Measurements from ENCODE around the gene TTC31.
A peak's percentile ranks its signal among the peaks of the same experiment; 100 is the strongest.

Gene TTC31

DNA sequence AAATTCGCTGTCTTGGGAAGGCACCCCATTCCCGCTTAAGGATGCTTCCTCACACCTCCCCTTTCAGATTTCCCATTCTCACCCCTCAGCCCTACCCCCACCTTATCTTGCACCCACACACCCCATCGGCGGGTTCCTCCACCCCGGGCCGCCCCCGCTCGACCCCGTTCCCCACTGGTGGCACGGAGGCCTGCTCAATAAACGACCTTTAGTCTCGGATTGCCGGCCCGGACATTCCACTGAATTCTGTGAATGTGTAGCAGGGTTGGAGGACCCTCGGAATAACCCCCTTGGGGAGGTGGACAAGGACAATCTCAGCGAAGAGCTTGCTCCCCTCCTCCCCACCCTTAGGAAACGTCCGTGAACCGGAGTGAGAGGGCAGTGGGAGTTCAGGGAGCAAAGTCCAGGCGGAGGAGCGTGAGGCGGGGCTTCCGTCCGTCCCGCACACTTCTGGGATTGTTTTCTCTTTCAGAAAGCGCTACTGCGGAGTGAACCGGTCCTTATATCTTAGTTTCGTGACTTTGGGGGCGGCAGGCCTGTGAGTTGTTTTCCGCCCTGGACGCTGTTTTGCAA is 19.4 kb downstream of the TTC31 start:
- Histone ChIP-seq H3K36me3 (ENCODE audit: control insufficient read depth, low read length) (peaks cover 11% of the 10 kb centered on the region), H3F3A (ENCODE audit: control insufficient read depth, insufficient read depth) (no peaks in the 10 kb centered on the region), H3K9me3 (ENCODE audit: control insufficient read depth, insufficient read depth, low read length) (no peaks in the 10 kb centered on the region), H3K79me2 (ENCODE audit: control insufficient read depth, low read length) (peaks cover 13% of the 10 kb centered on the region), H3K4me3 (ENCODE audit: low read length) (peak overlapping the region; percentile 68), H3K4me2 (ENCODE audit: low read length) (peak overlapping the region; percentile 82), H3K27me3 (ENCODE audit: control insufficient read depth, low read length) (peaks cover 61% of the 10 kb centered on the region), H3K4me1 (ENCODE audit: control insufficient read depth, low read length) (peaks cover 35% of the 10 kb centered on the region), H3K27ac (ENCODE audit: low read depth, low read length) (no peak overlapping the region), H3K9me2 (replicated peaks; ENCODE audit: control insufficient read depth, low read length) (no peaks in the 10 kb centered on the region), H4K20me1 (ENCODE audit: control insufficient read depth, insufficient read depth, low read depth, low read length) (no peaks in the 10 kb centered on the region)
- 0 out of 2 replicates have a peak, but pooled peaks have one; percentile 27 for TF ChIP-seq EZH2phosphoT487 (IDR thresholded peaks at IDR 0.05; ENCODE audit: borderline replicate concordance, low read length)
- no peak for TF ChIP-seq CTCF (IDR thresholded peaks at IDR 0.05; ENCODE audit: low read depth, low read length, poor library complexity, severe bottlenecking)

DNA sequence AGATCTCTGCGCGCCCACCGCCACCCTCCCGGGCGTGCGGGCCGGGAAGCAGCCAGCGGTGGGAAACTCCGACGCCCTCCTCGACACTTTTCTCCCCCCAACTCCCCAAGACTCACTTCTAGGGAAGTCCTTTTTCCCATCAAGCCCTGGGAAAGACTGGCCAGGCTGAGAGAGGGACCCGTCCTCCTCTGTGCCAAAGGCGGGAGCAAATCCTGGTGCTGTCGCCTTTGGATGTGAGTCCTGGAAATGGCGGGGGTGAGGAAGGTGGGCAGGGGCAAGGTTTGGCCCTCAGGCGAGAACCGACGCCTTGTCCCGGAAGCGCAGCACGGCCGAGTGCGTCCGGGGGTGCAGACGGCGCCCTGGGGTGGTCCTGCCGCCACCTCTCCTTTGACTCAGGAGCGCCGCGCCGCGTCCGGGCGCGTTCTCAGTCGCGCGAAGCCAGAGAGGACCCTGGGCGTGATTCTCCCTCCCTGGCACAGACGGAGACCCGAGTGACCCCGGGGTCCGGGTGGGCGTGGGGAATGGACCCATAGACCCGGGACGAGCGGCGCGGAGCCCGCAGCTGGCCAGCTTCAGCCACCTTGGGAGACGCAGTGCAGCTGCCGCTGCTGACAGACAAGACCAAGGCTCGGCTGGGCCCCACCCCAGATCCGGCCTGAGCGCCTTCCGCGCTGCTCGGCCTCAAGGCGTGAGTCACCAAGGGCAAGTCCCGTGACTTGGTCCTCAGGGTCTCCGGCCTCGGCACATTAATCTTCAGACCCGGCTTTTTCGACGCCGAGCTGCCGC is 20.0 kb downstream of the TTC31 start:
- no peaks in the 10 kb centered on the region for H3K9me3 ChIP-seq (ENCODE audit: control insufficient read depth, insufficient read depth, low read length)
- H3K27me3 ChIP-seq (ENCODE audit: control insufficient read depth, low read length), result peaks cover 56% of the 10 kb centered on the region
- H3K4me2 ChIP-seq (ENCODE audit: low read length), result peak overlapping the region; percentile 82
- H3K79me2 ChIP-seq (ENCODE audit: control insufficient read depth, low read length), result peaks cover 13% of the 10 kb centered on the region
- no peaks in the 10 kb centered on the region for H3F3A ChIP-seq (ENCODE audit: control insufficient read depth, insufficient read depth)
- H3K36me3 ChIP-seq (ENCODE audit: control insufficient read depth, low read length), result peaks cover 14% of the 10 kb centered on the region
- H3K27ac ChIP-seq (ENCODE audit: low read depth, low read length), result no peak overlapping the region
- TF ChIP-seq CTCF (IDR thresholded peaks at IDR 0.05; ENCODE audit: low read depth, low read length, poor library complexity, severe bottlenecking) (peak; percentile 58), EZH2phosphoT487 (IDR thresholded peaks at IDR 0.05; ENCODE audit: borderline replicate concordance, low read length) (no peak)
- peak overlapping the region; percentile 68 for H3K4me3 ChIP-seq (ENCODE audit: low read length)
- H3K9me2 ChIP-seq (replicated peaks; ENCODE audit: control insufficient read depth, low read length), result no peaks in the 10 kb centered on the region
- no peaks in the 10 kb centered on the region for H4K20me1 ChIP-seq (ENCODE audit: control insufficient read depth, insufficient read depth, low read depth, low read length)
- peaks cover 35% of the 10 kb centered on the region for H3K4me1 ChIP-seq (ENCODE audit: control insufficient read depth, low read length)

DNA sequence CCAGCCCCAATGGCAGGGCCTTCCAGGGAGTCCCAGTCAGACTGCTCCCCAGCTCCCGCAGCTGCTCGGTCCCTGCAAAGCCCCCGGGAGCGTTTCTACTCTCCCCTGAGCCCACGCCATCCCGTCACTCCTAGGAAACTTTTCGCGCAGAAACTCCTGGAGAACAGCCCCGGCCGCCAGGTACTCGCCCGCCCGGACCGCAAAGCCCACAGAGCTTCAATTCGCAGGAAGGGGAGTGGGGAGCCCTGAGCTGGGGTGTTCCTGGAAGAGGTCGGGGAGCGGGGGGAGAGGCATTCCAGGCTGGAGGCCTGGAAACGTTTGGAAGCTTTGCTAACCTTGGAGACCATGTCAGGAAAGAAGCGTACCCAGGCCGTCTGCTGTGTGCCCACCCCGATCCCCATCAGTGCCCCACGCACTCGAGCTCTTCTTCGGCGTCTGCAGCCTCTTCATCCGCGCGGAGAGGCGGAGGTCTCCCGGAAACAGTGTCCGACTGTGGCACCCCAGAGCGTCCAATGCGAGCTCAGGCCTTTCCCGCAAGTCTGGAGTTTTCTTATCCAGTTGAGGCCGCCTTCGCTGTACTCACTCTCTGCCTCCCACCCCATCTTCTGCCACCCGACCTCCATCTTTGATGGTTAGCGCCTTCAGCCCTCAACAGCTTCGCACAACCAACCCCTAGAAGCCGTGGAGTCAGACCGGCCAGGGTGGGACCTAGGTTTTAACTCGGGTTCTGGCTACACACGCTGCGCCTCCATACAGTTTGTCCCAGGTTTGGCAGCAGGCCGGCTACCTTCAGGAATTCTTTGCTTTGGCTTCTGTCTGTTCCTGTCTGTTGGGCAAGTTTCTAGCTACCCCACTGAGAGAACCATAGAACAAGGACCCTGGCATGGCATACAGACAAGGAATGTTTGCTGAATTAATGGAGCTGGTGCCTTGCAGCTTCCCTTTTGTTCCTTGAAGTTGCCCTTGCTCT is 20.9 kb downstream of the TTC31 start:
- peak overlapping the region; percentile 68 for H3K4me3 ChIP-seq (ENCODE audit: low read length)
- H3K9me3 ChIP-seq (ENCODE audit: control insufficient read depth, insufficient read depth, low read length), result no peaks in the 10 kb centered on the region
- TF ChIP-seq EZH2phosphoT487 (IDR thresholded peaks at IDR 0.05; ENCODE audit: borderline replicate concordance, low read length) (no peak), CTCF (IDR thresholded peaks at IDR 0.05; ENCODE audit: low read depth, low read length, poor library complexity, severe bottlenecking) (no peak)
- H3K4me1 ChIP-seq (ENCODE audit: control insufficient read depth, low read length), result peaks cover 41% of the 10 kb centered on the region
- H4K20me1 ChIP-seq (ENCODE audit: control insufficient read depth, insufficient read depth, low read depth, low read length), result no peaks in the 10 kb centered on the region
- no peak overlapping the region for H3K27ac ChIP-seq (ENCODE audit: low read depth, low read length)
- H3F3A ChIP-seq (ENCODE audit: control insufficient read depth, insufficient read depth), result no peaks in the 10 kb centered on the region
- H3K9me2 ChIP-seq (replicated peaks; ENCODE audit: control insufficient read depth, low read length), result no peaks in the 10 kb centered on the region
- H3K4me2 ChIP-seq (ENCODE audit: low read length), result peak overlapping the region; percentile 82
- H3K79me2 ChIP-seq (ENCODE audit: control insufficient read depth, low read length), result peaks cover 13% of the 10 kb centered on the region
- peaks cover 47% of the 10 kb centered on the region for H3K27me3 ChIP-seq (ENCODE audit: control insufficient read depth, low read length)
- peaks cover 14% of the 10 kb centered on the region for H3K36me3 ChIP-seq (ENCODE audit: control insufficient read depth, low read length)
